H54 (cell line): ENCODE measurements around the gene FKBP4.

ENCODE experiments used
- DNase-seq: peaks from one replicate; pipeline ENCODE4 v3.0.0; 2011; ENCODE audit warnings: low spot score, mixed read lengths; ENCODE audit not compliant: insufficient read length
- FAIRE-seq: peaks from 3 replicates; lab custom pipeline; 2011; peaks lifted over from hg19 to GRCh38; lab: Jason Lieb, UNC
- POLR2A ChIP-seq: IDR thresholded peaks from 2 replicates; pipeline ENCODE4 v1.6.1; 2011; ENCODE audit warnings: low read depth, mild to moderate bottlenecking, low read length

The FKBP4 gene

DNA sequence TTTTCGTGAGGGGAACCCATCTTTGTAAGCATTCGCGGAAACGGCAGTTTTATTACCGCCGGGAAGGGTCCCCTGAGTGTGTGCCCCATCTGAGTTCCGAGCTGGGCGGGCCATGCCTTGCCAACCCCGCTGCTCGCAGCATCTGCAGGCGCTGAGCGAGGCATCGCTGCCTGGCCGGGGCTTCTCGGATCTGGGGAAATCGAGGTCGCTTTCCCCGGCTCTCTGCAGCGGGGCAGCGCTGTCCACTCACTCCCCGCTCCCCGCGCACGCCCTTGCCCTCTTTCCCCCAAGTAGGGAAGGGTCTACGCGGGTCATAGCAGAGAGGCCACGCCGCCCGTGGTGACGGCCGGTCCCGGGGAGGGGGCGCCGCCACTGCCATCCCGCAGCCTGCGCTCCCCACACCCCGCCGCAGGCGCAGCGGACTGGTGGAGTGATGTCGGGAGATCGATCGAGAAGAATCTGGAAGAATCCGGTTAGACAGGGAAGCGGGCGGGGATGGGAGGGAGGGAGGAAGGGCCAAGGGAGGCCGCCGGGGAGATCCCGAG lies 507 bp upstream of the FKBP4 start:
- TF ChIP-seq POLR2A: no peak
- DNase-seq (no peak), FAIRE-seq (no peak)

- DNase-seq (peak; percentile 81), FAIRE-seq (no peak)
- TF ChIP-seq POLR2A: peak; percentile 64; the same call in 1 of the 2 replicates
Measured at GRCh38 chr12:2795291-2796186, 769 bp downstream of the FKBP4 start.

DNA sequence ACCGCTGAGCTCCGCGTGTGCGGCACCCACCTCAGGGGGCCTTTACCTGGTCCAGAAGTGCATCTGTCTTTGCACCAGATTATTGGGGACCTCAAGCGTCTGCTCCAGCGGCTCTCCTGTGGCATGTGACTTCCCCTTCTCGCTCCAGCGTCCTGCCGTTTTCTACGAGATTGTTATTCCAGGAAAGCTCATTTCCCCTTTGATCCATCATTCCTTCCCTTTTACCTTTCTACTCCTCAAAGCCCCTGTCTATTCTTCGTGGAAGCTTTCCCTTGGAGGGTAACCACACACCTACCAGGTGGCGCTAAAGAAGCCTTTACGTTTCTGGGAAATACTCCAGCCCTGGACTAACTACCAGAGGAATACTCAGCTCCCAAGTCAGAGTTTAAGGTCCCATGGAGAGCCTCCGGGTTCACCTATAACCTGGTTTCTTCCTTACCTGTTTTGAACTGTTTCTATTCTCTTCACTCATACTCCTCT lies 1.5 kb downstream of the FKBP4 start:
- no peak for FAIRE-seq
- no peak for TF ChIP-seq POLR2A
- DNase-seq: peak; percentile 25

DNA sequence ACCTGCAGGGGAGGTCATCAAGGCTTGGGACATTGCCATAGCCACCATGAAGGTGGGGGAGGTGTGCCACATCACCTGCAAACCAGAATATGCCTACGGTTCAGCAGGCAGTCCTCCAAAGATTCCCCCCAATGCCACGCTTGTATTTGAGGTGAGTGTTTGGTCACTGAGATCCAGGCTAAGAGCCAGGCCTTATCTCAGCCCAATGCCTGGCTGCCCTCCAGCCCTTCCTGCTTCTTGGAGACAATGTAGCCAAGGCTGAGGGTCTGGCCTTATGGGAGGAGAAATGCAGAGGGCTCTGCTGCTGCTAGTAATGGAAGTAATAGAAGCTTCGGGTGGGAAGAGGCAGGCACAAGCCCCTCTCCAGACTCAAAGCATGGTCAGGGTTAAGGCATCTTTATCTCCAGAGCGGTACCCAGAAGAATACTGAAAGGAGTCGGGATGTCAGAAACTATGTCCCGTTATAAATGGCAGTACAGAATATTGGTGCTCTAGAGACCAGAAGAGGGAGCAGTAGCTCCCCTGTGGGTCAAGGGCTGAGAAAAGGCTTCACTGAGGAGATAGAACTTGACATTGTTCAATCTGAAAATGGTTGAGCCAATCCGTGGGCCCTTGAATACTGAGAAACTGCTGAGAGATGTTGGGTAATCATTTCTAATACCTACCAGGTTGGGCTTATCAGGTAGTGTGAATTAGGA lies 3.1 kb downstream of the FKBP4 start:
- no peak for TF ChIP-seq POLR2A
- FAIRE-seq: no peak

GRCh38 chr12:2800046-2800570 lies 5.3 kb downstream of the FKBP4 start:
- FAIRE-seq: no peak
- DNase-seq: no peak
- no peak for TF ChIP-seq POLR2A

More for the DNA sequence above, 3.1 kb downstream of the FKBP4 start:
- no peak for DNase-seq

- no peak for FAIRE-seq
- TF ChIP-seq POLR2A: no peak
- DNase-seq: no peak
Measured at GRCh38 chr12:2801044-2801783, 6.4 kb downstream of the FKBP4 start.

DNA sequence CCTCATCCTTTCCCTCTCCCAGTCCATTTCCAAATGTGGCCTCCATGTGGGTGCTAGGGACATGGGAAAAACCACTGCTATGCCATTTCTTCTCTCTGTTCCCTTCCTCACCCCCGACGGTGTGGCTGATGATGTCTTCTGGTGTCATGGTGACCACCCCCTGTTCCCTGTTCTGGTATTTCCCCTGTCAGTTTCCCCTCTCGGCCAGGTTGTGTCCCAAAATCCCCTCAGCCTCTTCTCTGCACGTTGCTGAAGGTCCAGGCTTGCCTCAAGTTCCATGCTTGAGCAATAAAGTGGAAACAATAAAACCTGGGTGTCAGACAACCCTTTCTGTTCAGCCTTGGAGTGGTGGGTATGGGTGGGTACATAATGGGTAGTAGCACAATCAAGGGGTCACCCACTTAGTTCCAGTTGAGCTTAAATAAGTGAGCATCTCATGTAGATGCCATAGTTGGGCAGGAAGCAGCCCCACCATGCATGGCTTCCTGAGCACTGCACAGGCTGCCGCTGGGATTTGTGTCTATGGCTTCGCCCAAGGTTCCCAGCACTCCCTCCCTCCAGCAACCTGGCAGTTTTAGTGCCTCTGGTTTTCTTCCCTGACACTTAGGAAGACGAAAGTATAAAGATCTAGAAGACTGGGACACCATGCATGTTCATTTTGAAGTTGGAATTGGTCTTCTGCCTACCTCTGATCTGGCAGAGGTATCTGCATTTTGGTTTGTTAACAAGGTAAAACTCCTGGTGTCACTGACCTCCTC lies 9.0 kb downstream of the FKBP4 start:
- FAIRE-seq (no peak), DNase-seq (no peak)
- no peak for TF ChIP-seq POLR2A

GRCh38 chr12:2804393-2805142 lies 9.8 kb downstream of the FKBP4 start:
- no peak for TF ChIP-seq POLR2A
- FAIRE-seq: no peak
- DNase-seq: no peak

GRCh38 chr12:2805143-2805520 lies 10.4 kb downstream of the FKBP4 start:
- FAIRE-seq: no peak
- DNase-seq: no peak
- TF ChIP-seq POLR2A: no peak

- DNase-seq (no peak), FAIRE-seq (no peak)
- no peak for TF ChIP-seq POLR2A
Measured at GRCh38 chr12:2806700-2807099, 11.9 kb downstream of the FKBP4 start.

DNA sequence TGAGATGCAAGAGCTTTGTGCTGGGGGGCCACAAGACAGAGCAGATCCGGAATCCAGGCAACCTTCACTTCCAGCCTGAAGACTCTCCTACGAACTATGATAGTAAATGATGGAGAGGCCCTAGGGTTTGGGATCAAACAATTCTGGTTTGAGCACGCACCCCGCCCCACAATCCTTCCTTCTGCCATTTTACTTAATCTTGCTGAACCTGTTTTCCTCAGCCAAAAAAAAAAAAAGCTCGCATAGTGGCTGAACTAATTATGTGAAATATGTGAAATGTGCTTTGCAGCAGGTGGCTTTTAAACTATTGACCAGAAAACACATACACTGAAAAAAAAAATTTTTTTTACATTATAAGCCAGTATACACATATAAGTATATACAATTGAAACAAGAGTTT lies 17.0 kb downstream of the FKBP4 start:
- no peak for FAIRE-seq
- DNase-seq: no peak
- TF ChIP-seq POLR2A: no peak
